Measurements from ENCODE around the gene PSMA6. TPM values are rescaled to one million over a fixed set of nuclear protein-coding genes. Genes with fewer than 3 reads are reported as not detected.
"Not testable (repeated sequence)": the region's sequence is repeated elsewhere in the genome, so short reads cannot be mapped to it uniquely, and the experiment has no call there.

The PSMA6 gene
- polyA plus RNA-seq, 1 donor (not counting 4 experiments of a cell fraction or from before 2014, with no cell fraction given) = 326 TPM

DNA sequence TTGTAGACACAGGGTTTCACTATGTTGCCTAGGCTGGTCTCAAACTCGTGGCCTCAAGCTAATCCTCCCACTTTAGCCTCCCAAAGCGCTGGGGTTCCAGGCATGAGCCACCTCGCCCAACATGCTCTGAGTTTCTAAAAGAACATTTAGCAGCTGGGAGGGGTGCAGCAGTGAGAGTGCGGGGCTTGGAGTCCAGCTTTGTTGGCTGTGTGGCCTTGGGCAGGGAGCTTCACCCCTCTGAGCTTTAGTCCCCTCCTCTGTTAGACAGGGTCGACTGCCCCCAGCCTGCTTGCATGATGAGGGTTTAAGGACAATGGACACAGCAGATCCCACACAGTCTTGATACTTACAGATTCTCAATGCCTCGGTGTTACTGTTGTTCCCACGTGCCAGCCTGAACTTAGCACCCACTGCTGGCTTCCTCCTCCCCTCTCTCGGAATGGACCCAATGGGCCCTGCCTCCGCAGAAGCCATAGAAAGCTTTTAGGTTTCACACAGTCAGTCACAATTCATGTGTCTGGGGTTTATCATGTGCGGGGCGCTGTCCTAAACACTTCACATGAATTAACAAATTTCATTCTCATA lies 54.6 kb downstream of the PSMA6 start:
- FAIRE-seq (no peak), DNase-seq (ENCODE audit: low read depth, low spot score) (no peak)
- Histone ChIP-seq H3K79me2 (ENCODE audit: control insufficient read depth, insufficient read depth, low read length) (no peaks in the 10 kb centered on the region), H2AFZ (ENCODE audit: control insufficient read depth, low read length) (no peak overlapping the region), H3K27ac (ENCODE audit: control insufficient read depth, insufficient read depth, low read length) (no peak overlapping the region), H3K9me3 (ENCODE audit: control insufficient read depth, low read depth, low read length) (no peaks in the 10 kb centered on the region), H3K4me1 (ENCODE audit: control insufficient read depth, extremely low read depth, insufficient read depth, low read length) (peaks cover 7% of the 10 kb centered on the region), H3K27me3 (ENCODE audit: control insufficient read depth, extremely low read depth, insufficient read depth, low read length) (no peaks in the 10 kb centered on the region), H3K4me2 (ENCODE audit: control insufficient read depth, extremely low read depth, insufficient read depth, low read depth, low read length) (no peak overlapping the region), H3K4me3 (ENCODE audit: control insufficient read depth in 2 of 3, extremely low read depth in 1 of 3, insufficient read depth in 2 of 3, low read depth in 1 of 3, low read length in 3 of 3) (no peak overlapping the region), H4K20me1 (ENCODE audit: control insufficient read depth, extremely low read depth, insufficient read depth, low read length) (no peaks in the 10 kb centered on the region), H3K36me3 (ENCODE audit: control insufficient read depth in 2 of 2, extremely low read depth in 1 of 2, insufficient read depth in 2 of 2, low read length in 2 of 2) (no peaks in the 10 kb centered on the region), H3K9me1 (ENCODE audit: control insufficient read depth, extremely low read depth, insufficient read depth, low read length) (no peaks in the 10 kb centered on the region), H3K9ac (ENCODE audit: control insufficient read depth, extremely low read depth, insufficient read depth, low read length) (no peak overlapping the region)
- TF ChIP-seq EZH2 (IDR thresholded peaks at IDR 0.05; ENCODE audit: low read length) = no peak
- TF ChIP-seq, protein P1, sequence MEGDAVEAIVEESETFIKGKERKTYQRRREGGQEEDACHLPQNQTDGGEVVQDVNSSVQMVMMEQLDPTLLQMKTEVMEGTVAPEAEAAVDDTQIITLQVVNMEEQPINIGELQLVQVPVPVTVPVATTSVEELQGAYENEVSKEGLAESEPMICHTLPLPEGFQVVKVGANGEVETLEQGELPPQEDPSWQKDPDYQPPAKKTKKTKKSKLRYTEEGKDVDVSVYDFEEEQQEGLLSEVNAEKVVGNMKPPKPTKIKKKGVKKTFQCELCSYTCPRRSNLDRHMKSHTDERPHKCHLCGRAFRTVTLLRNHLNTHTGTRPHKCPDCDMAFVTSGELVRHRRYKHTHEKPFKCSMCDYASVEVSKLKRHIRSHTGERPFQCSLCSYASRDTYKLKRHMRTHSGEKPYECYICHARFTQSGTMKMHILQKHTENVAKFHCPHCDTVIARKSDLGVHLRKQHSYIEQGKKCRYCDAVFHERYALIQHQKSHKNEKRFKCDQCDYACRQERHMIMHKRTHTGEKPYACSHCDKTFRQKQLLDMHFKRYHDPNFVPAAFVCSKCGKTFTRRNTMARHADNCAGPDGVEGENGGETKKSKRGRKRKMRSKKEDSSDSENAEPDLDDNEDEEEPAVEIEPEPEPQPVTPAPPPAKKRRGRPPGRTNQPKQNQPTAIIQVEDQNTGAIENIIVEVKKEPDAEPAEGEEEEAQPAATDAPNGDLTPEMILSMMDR (optimal IDR thresholded peaks at IDR 0.05 in 1 of 3, IDR thresholded peaks at IDR 0.05 in 1 of 3, conservative IDR thresholded peaks at IDR 0.05 in 1 of 3; ENCODE audit: extremely low read depth in 1 of 3, insufficient read depth in 2 of 3, low read length in 3 of 3) = no peak
- dilution Hi-C loops (cut with MboI; ENCODE audit: extremely low pct_ligation_motif_present, low sequenced_read_pairs) = no loop called here

DNA sequence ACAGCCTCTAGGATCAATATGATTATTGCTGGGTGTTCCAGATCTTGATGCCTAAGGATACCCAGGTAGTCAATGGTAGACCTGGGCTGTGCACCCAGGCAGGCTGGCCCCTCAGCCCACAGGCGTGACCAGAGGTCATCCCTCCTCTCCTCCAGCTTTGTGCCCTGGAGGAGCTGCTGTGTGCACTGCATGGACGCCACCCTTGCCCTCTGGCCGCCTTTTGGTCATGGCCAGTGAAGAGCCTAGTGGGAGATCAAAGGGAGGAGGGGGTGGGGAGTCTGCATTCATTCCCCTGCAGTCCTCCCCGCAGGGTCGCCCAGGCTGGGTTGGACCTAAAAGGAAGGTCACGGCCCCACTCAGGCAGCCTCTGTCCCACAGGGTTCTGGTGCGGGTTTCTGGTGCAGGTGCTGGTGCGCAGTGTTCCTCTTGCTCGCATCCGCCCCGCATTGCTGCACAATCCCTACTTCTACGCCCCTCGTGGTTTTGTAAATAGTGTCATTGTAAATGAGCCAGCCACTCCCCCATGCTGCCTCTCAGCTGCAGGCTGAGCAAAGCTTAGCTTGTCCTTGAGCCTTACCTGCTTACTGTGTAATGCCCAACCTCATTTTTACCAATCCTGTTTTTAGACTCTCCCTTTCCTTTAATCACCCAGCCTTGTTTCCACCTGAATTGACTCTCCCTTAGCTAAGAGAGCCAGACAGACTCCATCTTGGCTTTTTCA lies 55.3 kb downstream of the PSMA6 start:
- H3K9me1 ChIP-seq (ENCODE audit: control insufficient read depth, extremely low read depth, insufficient read depth, low read length) = no peaks in the 10 kb centered on the region
- H3K79me2 ChIP-seq (ENCODE audit: control insufficient read depth, insufficient read depth, low read length) = no peaks in the 10 kb centered on the region
- dilution Hi-C loops (cut with MboI; ENCODE audit: extremely low pct_ligation_motif_present, low sequenced_read_pairs) = no loop called here
- no peak overlapping the region for H2AFZ ChIP-seq (ENCODE audit: control insufficient read depth, low read length)
- no peak overlapping the region for H3K4me2 ChIP-seq (ENCODE audit: control insufficient read depth, extremely low read depth, insufficient read depth, low read depth, low read length)
- DNase-seq (ENCODE audit: low read depth, low spot score) (no peak), FAIRE-seq (no peak)
- H3K27ac ChIP-seq (ENCODE audit: control insufficient read depth, insufficient read depth, low read length) = no peak overlapping the region
- no peaks in the 10 kb centered on the region for H4K20me1 ChIP-seq (ENCODE audit: control insufficient read depth, extremely low read depth, insufficient read depth, low read length)
- no peaks in the 10 kb centered on the region for H3K27me3 ChIP-seq (ENCODE audit: control insufficient read depth, extremely low read depth, insufficient read depth, low read length)
- no peaks in the 10 kb centered on the region for H3K9me3 ChIP-seq (ENCODE audit: control insufficient read depth, low read depth, low read length)
- peaks cover under 1% of the 10 kb centered on the region for H3K4me1 ChIP-seq (ENCODE audit: control insufficient read depth, extremely low read depth, insufficient read depth, low read length)
- H3K36me3 ChIP-seq (ENCODE audit: control insufficient read depth in 2 of 2, extremely low read depth in 1 of 2, insufficient read depth in 2 of 2, low read length in 2 of 2) = no peaks in the 10 kb centered on the region
- H3K9ac ChIP-seq (ENCODE audit: control insufficient read depth, extremely low read depth, insufficient read depth, low read length) = no peak overlapping the region
- no peak overlapping the region for H3K4me3 ChIP-seq (ENCODE audit: control insufficient read depth in 2 of 3, extremely low read depth in 1 of 3, insufficient read depth in 2 of 3, low read depth in 1 of 3, low read length in 3 of 3)
- TF ChIP-seq EZH2 (IDR thresholded peaks at IDR 0.05; ENCODE audit: low read length) = no peak

DNA sequence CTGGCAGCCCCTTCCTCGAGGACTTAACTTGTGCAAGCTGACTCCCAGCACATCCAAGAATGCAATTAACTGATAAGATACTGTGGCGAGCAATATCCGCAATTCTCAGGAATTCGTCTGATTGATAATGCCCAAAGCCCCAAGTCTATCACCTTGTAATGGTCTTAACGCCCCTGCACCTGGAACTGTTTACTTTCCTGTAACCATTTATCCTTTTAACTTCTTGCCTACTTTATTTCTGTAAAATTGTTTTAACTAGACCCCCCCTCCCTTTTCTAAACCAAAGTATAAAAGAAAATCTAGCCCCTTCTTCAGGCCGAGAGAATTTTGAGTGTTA lies 55.8 kb downstream of the PSMA6 start:
- H3K9ac ChIP-seq (ENCODE audit: control insufficient read depth, extremely low read depth, insufficient read depth, low read length); H3K4me1 ChIP-seq (ENCODE audit: control insufficient read depth, extremely low read depth, insufficient read depth, low read length); H4K20me1 ChIP-seq (ENCODE audit: control insufficient read depth, extremely low read depth, insufficient read depth, low read length); H3K27ac ChIP-seq (ENCODE audit: control insufficient read depth, insufficient read depth, low read length); H3K4me3 ChIP-seq (ENCODE audit: control insufficient read depth in 2 of 3, extremely low read depth in 1 of 3, insufficient read depth in 2 of 3, low read depth in 1 of 3, low read length in 3 of 3); H3K4me2 ChIP-seq (ENCODE audit: control insufficient read depth, extremely low read depth, insufficient read depth, low read depth, low read length); H3K27me3 ChIP-seq (ENCODE audit: control insufficient read depth, extremely low read depth, insufficient read depth, low read length); H3K9me1 ChIP-seq (ENCODE audit: control insufficient read depth, extremely low read depth, insufficient read depth, low read length); dilution Hi-C loops (cut with MboI; ENCODE audit: extremely low pct_ligation_motif_present, low sequenced_read_pairs); FAIRE-seq; DNase-seq (ENCODE audit: low read depth, low spot score); H2AFZ ChIP-seq (ENCODE audit: control insufficient read depth, low read length); H3K9me3 ChIP-seq (ENCODE audit: control insufficient read depth, low read depth, low read length); H3K36me3 ChIP-seq (ENCODE audit: control insufficient read depth in 2 of 2, extremely low read depth in 1 of 2, insufficient read depth in 2 of 2, low read length in 2 of 2); H3K79me2 ChIP-seq (ENCODE audit: control insufficient read depth, insufficient read depth, low read length): not testable (repeated sequence)
